GM12878 (cell line): Measurements from ENCODE around the gene PHF20. TPM values are rescaled to one million over a fixed set of nuclear protein-coding genes. Genes with fewer than 3 reads are reported as not detected.

Source experiments
- ATAC-seq: fragments of 200-7000 bp; cut with Tn5 transposase; 3 replicates; pipeline ENCODE4 v1.9.1; 2020; ENCODE audit warnings: mild to moderate bottlenecking, moderate library complexity
- BruUV-seq: library from RNA; stranded (reverse); fragments of 400-500 nt; replicated peaks from 2 replicates; lab custom pipeline; 2021; lab: Mats Ljungman, UMichigan
- CTCF ChIA-PET: fragments of 300-600 bp; sonication (Branson Sonifier 250); formaldehyde crosslinking; extraction: SDS; loops from one replicate; lab custom pipeline; 2021; ENCODE audit warnings: inconsistent platforms; lab: Yijun Ruan, JAX
- POLR2A ChIA-PET: fragments of 350-600 bp; formaldehyde crosslinking; extraction: SDS; loops from one replicate; lab custom pipeline; 2021; ENCODE audit warnings: inconsistent platforms; lab: Charles Lee
- RAD21 ChIA-PET: fragments of 300-600 bp; sonication (Branson Sonifier 250); formaldehyde crosslinking; loops from one replicate; lab custom pipeline; 2023; ENCODE audit warnings: antibody characterized with exemption; ENCODE audit not compliant: unreplicated experiment; lab: Charles Lee
- SMC1A ChIA-PET: fragments of 300-600 bp; sonication (Branson Sonifier 250); formaldehyde crosslinking; loops from one replicate; lab custom pipeline; 2023; ENCODE audit not compliant: unreplicated experiment, uncharacterized antibody; lab: Charles Lee
- DNase-seq: peaks from one replicate; pipeline ENCODE4 v3.0.0-alpha.2; 2011; ENCODE audit warnings: low read depth, low spot score
- FAIRE-seq: peaks from 3 replicates; lab custom pipeline; 2011; peaks lifted over from hg19 to GRCh38; lab: Jason Lieb, UNC
- H2AFZ ChIP-seq: 2 replicates; pipeline ENCODE4 v1.6.0; 2011; ENCODE audit warnings: low read depth, low read length, control low read depth; ENCODE audit not compliant: control insufficient read depth
- H3K27ac ChIP-seq: 2 replicates; pipeline ENCODE4 v1.5.1; 2011; ENCODE audit warnings: control low read depth; ENCODE audit not compliant: control insufficient read depth, insufficient read depth
- H3K27me3 ChIP-seq, 2 experiments: replicated peaks in 1 of 2; 2 replicates each; pipeline versions ENCODE4 v1.6.0 to v1.6.1; 2011; ENCODE audit warnings: low read length in 1 of 2; ENCODE audit not compliant: control insufficient read depth in 2 of 2, insufficient read depth in 2 of 2
- H3K36me3 ChIP-seq, 2 experiments: 2 replicates each; pipeline ENCODE4 v1.5.1; 2011; ENCODE audit warnings: low read length in 1 of 2; ENCODE audit not compliant: control insufficient read depth in 2 of 2, insufficient read depth in 2 of 2
- H3K4me1 ChIP-seq: 2 replicates; pipeline ENCODE4 v1.6.1; 2011; ENCODE audit warnings: mild to moderate bottlenecking, low read length, moderate library complexity, mixed read lengths; ENCODE audit not compliant: control insufficient read depth, insufficient read depth
- H3K4me2 ChIP-seq: 2 replicates; pipeline ENCODE4 v1.6.0; 2011; ENCODE audit warnings: control low read depth; ENCODE audit not compliant: control insufficient read depth, insufficient read depth
- H3K4me3 ChIP-seq: fragments of 200-600 bp; sonication (generic); 2 replicates; pipeline ENCODE4 v1.5.1; 2016
- H3K79me2 ChIP-seq: 2 replicates; pipeline ENCODE4 v1.6.0; 2011; ENCODE audit warnings: low read length; ENCODE audit not compliant: control insufficient read depth, insufficient read depth
- H3K9ac ChIP-seq: 2 replicates; pipeline ENCODE4 v1.8.0; 2011; ENCODE audit warnings: low read length, control low read depth, mixed read lengths; ENCODE audit not compliant: control insufficient read depth, insufficient read depth
- H3K9me3 ChIP-seq: replicated peaks from 3 replicates; pipeline ENCODE4 v1.5.1; 2011; ENCODE audit warnings: mild to moderate bottlenecking, low read length; ENCODE audit not compliant: control insufficient read depth, insufficient read depth
- H4K20me1 ChIP-seq: 2 replicates; pipeline ENCODE4 v1.6.0; 2011; ENCODE audit not compliant: control insufficient read depth, insufficient read depth
- BCL11A ChIP-seq: IDR thresholded peaks from 2 replicates; pipeline ENCODE4 v1.6.1; 2011; ENCODE audit warnings: low read depth, low read length
- CBX5 ChIP-seq: sonication (generic); IDR thresholded peaks from 2 replicates; pipeline ENCODE4 v1.6.1; 2016; ENCODE audit warnings: low read depth, moderate library complexity, mild to moderate bottlenecking, inconsistent platforms
- CHD1 ChIP-seq: IDR thresholded peaks from 2 replicates; pipeline ENCODE4 v1.6.1; 2012; ENCODE audit warnings: low read depth, low read length, improper control_type of control experiment
- EP300 ChIP-seq, 2 experiments: fragments of 150-350 bp in 1 of 2; IDR thresholded peaks; 2 replicates each; pipeline ENCODE4 v1.6.1; 2011 to 2012; ENCODE audit warnings: low read depth in 2 of 2, low read length in 2 of 2, borderline replicate concordance in 1 of 2, improper control_type of control experiment in 1 of 2, inconsistent platforms in 1 of 2; ENCODE audit not compliant: control insufficient read depth in 1 of 2
- ETV6 ChIP-seq, 2 experiments: fragments of 450-650 bp in 1 of 2; IDR thresholded peaks in 1 of 2; conservative IDR thresholded peaks in 1 of 2; 2 replicates each; pipeline ENCODE4 v1.6.1; 2014; ENCODE audit warnings: antibody characterized with exemption in 1 of 2, borderline replicate concordance in 1 of 2, low read depth in 1 of 2, mild to moderate bottlenecking in 1 of 2, moderate library complexity in 1 of 2
- FOXK2 ChIP-seq: fragments of 450-650 bp; IDR thresholded peaks from 2 replicates; pipeline ENCODE4 v1.6.1; 2017; ENCODE audit warnings: mild to moderate bottlenecking, moderate library complexity
- GABPA ChIP-seq: IDR thresholded peaks from 2 replicates; pipeline ENCODE4 v1.6.1; 2014; ENCODE audit warnings: antibody characterized with exemption, low read depth, mild to moderate bottlenecking, inconsistent platforms
- MTA3 ChIP-seq: IDR thresholded peaks from 2 replicates; pipeline ENCODE4 v1.6.1; 2012; ENCODE audit warnings: low read length, inconsistent platforms, borderline replicate concordance
- POLR2A ChIP-seq: IDR thresholded peaks from 2 replicates; pipeline ENCODE4 v1.6.1; 2011; ENCODE audit warnings: low read depth, mild to moderate bottlenecking, low read length
- POLR2AphosphoS2 ChIP-seq: IDR thresholded peaks from 2 replicates; pipeline ENCODE4 v1.6.1; 2011; ENCODE audit warnings: low read depth, mild to moderate bottlenecking, low read length, improper control_type of control experiment, moderate library complexity
- POLR2AphosphoS5 ChIP-seq: IDR thresholded peaks from 2 replicates; pipeline ENCODE4 v1.6.1; 2011; ENCODE audit warnings: mild to moderate bottlenecking, low read length, inconsistent platforms
- PRDM15 ChIP-seq: fragments of 450-650 bp; formaldehyde crosslinking; IDR thresholded peaks from 2 replicates; pipeline ENCODE4 v1.4.0; 2020; ENCODE audit warnings: mild to moderate bottlenecking, moderate library complexity
- RCOR1 ChIP-seq: conservative IDR thresholded peaks from 2 replicates; pipeline ENCODE4 v1.6.1; 2012; ENCODE audit warnings: low read depth, low read length, improper control_type of control experiment
- SMARCA5 ChIP-seq: fragments of 450-650 bp; IDR thresholded peaks from 2 replicates; pipeline ENCODE4 v1.6.1; 2017; ENCODE audit warnings: mild to moderate bottlenecking
- SPI1 ChIP-seq: IDR thresholded peaks from 2 replicates; pipeline ENCODE4 v1.6.1; 2011; ENCODE audit warnings: low read depth, mild to moderate bottlenecking, low read length, moderate library complexity, borderline replicate concordance; ENCODE audit not compliant: insufficient read depth
- TBL1XR1 ChIP-seq: IDR thresholded peaks from 2 replicates; pipeline ENCODE4 v1.6.1; 2012; ENCODE audit warnings: low read depth, low read length, improper control_type of control experiment
- ZBED1 ChIP-seq: IDR thresholded peaks from 2 replicates; pipeline ENCODE4 v1.6.1; 2016; ENCODE audit warnings: borderline replicate concordance
- ZNF274 ChIP-seq: IDR thresholded peaks from one replicate; pipeline ENCODE4 v1.8.0; 2011; ENCODE audit not compliant: insufficient read length, insufficient read depth
- WGBS: methylation state at CpG from one replicate; pipeline ENCODE4 v1.1.6; 2016; ENCODE audit warnings: low lambda C conversion rate; ENCODE audit not compliant: insufficient replicate concordance, insufficient coverage; ENCODE audit errors: missing lambda C conversion rate; 5-methylcytosine and 5-hydroxymethylcytosine counted together
- in situ Hi-C: fragments of 300-500 bp; cut with MboI; formaldehyde crosslinking; loops from 9 replicates; pipeline ENCODE4 v1.14.3; 2018; ENCODE audit warnings: mixed read lengths
- intact Hi-C: fragments of 100-400 bp; cut with micrococcal nuclease; formaldehyde crosslinking; loops from one replicate; pipeline ENCODE4 v1.14.2; 2022; ENCODE audit not compliant: unreplicated experiment
- polyA plus RNA-seq, 11 experiments: library from polyadenylated mRNA; depleted of rRNA in 4 of 11; unstranded in 6 of 11; stranded (reverse) in 5 of 11; fragments of >200 nt; fragmentation: Nextera tagmentation in 4 of 11; fragmentation: Illumina TruSeq in 1 of 11; extraction: Ambion mirVana in 4 of 11; extraction: Trizol in 1 of 11; gene quantifications; 1 replicate in 1 of 11; 2 replicates in 10 of 11; pipeline versions ENCODE4 v1.2.1 to v1.2.3, GENCODE V29; 2011 to 2016; ENCODE audit warnings: inconsistent platforms in 2 of 11, missing spikeins in 2 of 11, low read depth in 1 of 11
- total RNA-seq, 4 experiments: library from RNA; depleted of rRNA in 3 of 4; stranded (reverse); fragments of >200 nt in 3 of 4; fragmentation: Illumina TruSeq in 1 of 4; extraction: Trizol in 1 of 4; gene quantifications; 2 replicates each; pipeline versions ENCODE4 v1.2.1 to v1.2.3, GENCODE V29; 2013 to 2021
- TF ChIP-seq, protein P1 (sequence below): fragments of 150-350 bp; IDR thresholded peaks from 2 replicates; pipeline ENCODE4 v1.6.1; 2014; ENCODE audit warnings: mild to moderate bottlenecking, low read depth, low read length

The PHF20 gene
- total and polyA plus RNA-seq, 10 of the 15 experiments (the other 5 are each of a cell fraction or from before 2014, with no cell fraction given) = 31.6 to 91.2 (median 46.8) TPM

GRCh38 chr20:35724321-35725230, 47.2 kb upstream of the PHF20 start:
- Histone ChIP-seq H3K4me1 (no peaks in the 10 kb centered on the region; the same call in 1 of the 2 replicates), H3K9ac (no peak overlapping the region), H3K36me3 (peaks cover 25 to 47% of the 10 kb centered on the region in 2 experiments), H3K4me2 (no peak overlapping the region), H4K20me1 (peaks cover 17% of the 10 kb centered on the region; the same call in 1 of the 2 replicates), H3K4me3 (no peak overlapping the region), H3K27ac (no peak overlapping the region), H3K9me3 (no peaks in the 10 kb centered on the region), H3K79me2 (peaks cover 48% of the 10 kb centered on the region), H2AFZ (no peak overlapping the region), H3K27me3 (no peaks in the 10 kb centered on the region)
- POLR2A ChIA-PET = interaction anchor here (0.6 to 1.2 kb wide), 6 partner anchors 14 to 137 kb away, joined by 5 to 7 read pairs (median 6); no protein-coding TSS in a partner anchor
- intact Hi-C loops = no loop called here
- FAIRE-seq (no peak), DNase-seq (no peak), ATAC-seq (no peak)
- SMC1A ChIA-PET = interaction anchor here (1.2 kb wide), 1 partner anchor 15 kb away, joined by 3 read pairs; no protein-coding TSS in a partner anchor
- WGBS = 96% methylated on average over 13 of the region's 13 CpGs
- BruUV-seq = no TSS peak
- in situ Hi-C loops = no loop called here
- CTCF ChIA-PET = no interaction called here
- RAD21 ChIA-PET = no interaction called here
- TF ChIP-seq, protein P1, sequence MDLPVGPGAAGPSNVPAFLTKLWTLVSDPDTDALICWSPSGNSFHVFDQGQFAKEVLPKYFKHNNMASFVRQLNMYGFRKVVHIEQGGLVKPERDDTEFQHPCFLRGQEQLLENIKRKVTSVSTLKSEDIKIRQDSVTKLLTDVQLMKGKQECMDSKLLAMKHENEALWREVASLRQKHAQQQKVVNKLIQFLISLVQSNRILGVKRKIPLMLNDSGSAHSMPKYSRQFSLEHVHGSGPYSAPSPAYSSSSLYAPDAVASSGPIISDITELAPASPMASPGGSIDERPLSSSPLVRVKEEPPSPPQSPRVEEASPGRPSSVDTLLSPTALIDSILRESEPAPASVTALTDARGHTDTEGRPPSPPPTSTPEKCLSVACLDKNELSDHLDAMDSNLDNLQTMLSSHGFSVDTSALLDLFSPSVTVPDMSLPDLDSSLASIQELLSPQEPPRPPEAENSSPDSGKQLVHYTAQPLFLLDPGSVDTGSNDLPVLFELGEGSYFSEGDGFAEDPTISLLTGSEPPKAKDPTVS = no peak
- TF ChIP-seq BCL11A (no peak), SMARCA5 (no peak), TBL1XR1 (no peak), CBX5 (no peak), ETV6 (conservative IDR thresholded peaks at IDR 0.05 in 1 of 2, IDR thresholded peaks at IDR 0.05 in 1 of 2; ENCODE audit: borderline replicate concordance in 1 of 2, low read depth in 1 of 2) (no peak), GABPA (no peak), ZBED1 (no peak), RCOR1 (no peak), MTA3 (no peak), POLR2AphosphoS2 (peak; percentile 29; the same call in 1 of the 2 replicates), CHD1 (no peak), EP300 (IDR thresholded peaks at IDR 0.05; ENCODE audit: borderline replicate concordance in 1 of 2, control insufficient read depth in 1 of 2, low read depth in 2 of 2, low read length in 2 of 2) (no peak), ZNF274 (no peak), FOXK2 (0 out of 2 replicates have a peak, but pooled peaks have one; percentile 7), POLR2AphosphoS5 (0 out of 2 replicates have a peak, but pooled peaks have one; percentile 8), PRDM15 (CRISPR knock-in tag) (no peak), SPI1 (no peak), POLR2A (no peak)
